NCI-H146 treated with DMSO at 0.1 percent for 48 hours (cell line): ENCODE measurements around the gene WT1.
"Not testable (repeated sequence)": the region's sequence is repeated elsewhere in the genome, so short reads cannot be mapped to it uniquely, and the experiment has no call there.

ENCODE experiments used
- DNase-seq: peaks from one replicate; lab custom pipeline; 2025; ENCODE audit not compliant: unreplicated experiment; lab: John Stamatoyannopoulos, UW

The WT1 gene

DNA sequence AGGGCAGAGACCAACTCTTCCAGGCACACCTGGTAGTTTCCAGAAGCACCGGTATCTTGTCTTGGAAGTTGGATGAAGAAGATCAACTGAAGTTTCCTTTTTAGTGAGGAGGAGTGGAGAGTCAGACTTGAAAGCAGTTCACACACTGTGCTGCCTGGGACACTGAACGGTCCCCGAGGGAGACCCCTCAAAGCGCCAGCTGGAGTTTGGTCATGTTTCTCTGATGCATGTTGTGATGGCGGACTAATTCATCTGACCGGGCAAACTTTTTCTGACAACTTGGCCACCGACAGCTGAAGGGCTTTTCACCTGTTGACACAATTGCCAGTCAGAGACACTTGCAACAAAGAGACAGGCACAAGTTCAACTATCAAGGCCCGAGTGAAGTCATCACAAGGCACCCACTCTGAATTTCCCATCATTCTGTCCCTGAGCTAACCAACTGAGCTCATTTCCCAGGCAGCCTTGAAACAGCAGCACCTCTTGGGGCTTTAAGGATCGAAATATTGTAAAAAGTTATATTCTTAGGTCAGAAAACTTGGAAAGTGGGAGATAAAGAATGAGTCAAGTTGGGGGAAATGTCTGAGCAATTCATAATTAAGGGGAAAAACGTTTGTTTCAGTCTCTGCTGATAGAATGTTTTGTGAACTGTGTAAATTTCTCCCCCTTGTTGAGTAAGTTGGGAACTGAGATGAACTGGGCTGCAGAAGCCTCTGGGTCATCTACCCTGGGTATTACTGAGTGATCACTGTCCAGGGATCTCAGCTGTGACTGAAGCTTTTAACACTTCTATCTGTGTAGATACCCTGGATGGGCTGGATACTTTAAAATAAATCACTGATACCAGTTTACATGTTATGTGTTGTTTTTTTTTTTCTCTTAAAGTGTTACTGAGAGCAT, 46.2 kb downstream of the WT1 start:
- DNase-seq: no peak

- DNase-seq: no peak
Observed at GRCh38 chr11:32388365-32388764, 47.0 kb downstream of the WT1 start.

DNA sequence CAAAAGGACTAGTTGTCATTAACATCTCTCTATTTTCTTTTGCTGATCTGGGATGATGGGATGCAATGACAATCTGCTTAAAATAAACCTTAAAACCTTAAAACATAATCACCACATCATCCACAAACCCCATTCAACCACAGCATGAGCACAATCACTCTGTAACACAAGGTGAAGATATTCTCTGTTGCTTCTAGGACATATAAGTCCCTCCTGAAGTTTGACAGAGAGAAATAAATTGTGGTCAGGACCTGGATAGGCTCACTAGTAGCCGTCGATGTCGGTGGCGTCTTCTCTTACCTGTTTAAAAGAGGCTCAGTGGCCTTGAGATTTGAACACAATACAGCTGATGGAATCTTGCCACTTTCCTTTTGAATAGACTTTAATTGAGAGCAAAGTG, 47.9 kb downstream of the WT1 start:
- no peak for DNase-seq

GRCh38 chr11:32386770-32387377, 48.5 kb downstream of the WT1 start:
- no peak for DNase-seq

DNA sequence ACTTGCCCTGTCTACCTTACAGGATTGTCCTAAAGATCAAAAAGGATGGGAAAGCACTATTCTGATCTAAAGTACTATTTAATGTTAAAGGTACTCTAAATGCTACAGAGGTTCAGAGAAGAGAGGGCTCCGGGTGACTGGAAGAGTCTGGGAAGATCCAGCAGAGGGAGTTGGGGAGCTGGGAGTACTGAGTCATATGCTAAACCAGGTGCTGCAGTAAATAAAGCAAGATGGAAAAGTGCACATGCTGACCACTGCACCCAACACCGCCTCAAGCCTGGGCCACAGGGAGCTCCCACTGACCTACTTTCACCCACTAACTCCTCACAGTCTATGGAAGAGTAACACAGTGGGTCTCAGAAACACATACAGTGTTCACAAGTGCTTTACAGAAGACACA, 49.3 kb downstream of the WT1 start:
- DNase-seq: no peak

DNA sequence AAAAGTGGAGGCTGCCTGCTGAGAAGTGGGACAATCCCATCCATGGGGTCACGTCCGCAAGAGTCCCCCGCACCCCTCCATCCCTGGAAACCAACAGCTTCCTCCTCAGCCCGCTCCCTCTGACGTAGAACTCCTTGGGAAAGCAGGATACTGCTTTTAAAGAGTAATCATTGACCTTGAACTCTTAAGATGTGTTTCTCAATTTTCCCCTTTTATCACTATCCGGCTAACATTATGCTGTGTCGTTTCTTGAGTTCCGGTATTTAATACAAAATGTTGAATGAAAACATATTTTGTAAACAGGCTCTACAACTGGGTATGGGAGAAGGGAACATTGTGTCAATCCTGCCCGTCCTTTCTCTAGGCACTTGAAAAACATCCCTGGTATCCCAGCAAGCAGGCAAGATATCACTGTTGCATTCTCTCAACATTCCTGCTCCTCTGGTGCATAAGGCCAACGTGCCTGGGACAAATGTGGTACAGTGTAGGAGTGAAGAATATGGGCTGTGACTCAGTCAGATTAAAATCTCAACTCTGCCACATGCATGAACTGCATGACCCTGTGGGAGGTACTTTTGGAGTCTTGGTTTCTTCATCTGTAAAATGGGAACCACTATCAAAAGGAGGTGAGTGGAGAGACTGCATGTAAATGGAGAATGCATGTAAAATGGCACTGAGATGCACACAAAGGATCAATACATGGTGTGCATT, 52.8 kb downstream of the WT1 start:
- DNase-seq: no peak

- no peak for DNase-seq
Observed at GRCh38 chr11:32381179-32381578, 54.2 kb downstream of the WT1 start.

- no peak for DNase-seq
Observed at GRCh38 chr11:32379719-32380118, 55.6 kb downstream of the WT1 start.

DNA sequence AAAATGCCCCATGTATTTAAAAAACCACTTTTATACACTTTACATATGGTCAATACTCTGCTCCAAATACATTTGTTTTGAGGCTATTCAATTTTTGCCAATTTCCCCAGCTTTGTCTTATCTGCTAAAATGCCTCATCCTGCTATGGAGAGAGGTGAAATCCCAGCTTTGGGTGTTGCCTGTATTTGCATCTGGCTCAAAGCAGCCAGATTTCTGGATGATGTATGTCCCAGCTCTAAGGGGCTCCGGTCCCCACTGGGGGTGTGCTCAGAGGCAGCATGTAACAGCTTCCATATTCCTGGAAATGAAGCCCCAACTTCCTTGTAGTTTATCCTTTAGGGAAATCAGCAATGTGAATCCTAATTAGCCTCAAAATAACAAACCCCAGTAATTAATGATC, 59.5 kb downstream of the WT1 start:
- no peak for DNase-seq

- DNase-seq: peak; percentile 1
Observed at GRCh38 chr11:32374261-32374711, 61.1 kb downstream of the WT1 start.

DNA sequence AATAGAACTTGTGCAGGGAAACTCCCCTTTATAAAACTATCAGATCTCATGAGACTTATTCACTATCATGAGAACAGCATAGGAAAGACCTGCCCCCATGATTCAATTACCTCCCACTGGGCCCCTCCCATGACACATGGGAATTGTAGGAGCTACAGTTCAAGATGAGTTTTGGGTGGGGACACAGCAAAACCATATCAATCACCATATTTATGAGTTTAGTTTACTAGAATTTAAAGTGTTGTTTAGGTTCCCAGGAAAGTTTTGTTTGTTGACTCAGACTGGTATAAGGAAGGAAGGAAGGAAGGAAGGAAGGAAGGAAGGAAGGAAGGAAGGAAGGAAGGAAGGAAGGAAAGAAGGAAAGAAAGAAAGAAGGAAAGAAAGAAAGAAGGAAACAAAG, 65.4 kb downstream of the WT1 start:
- DNase-seq: not testable (repeated sequence)

DNA sequence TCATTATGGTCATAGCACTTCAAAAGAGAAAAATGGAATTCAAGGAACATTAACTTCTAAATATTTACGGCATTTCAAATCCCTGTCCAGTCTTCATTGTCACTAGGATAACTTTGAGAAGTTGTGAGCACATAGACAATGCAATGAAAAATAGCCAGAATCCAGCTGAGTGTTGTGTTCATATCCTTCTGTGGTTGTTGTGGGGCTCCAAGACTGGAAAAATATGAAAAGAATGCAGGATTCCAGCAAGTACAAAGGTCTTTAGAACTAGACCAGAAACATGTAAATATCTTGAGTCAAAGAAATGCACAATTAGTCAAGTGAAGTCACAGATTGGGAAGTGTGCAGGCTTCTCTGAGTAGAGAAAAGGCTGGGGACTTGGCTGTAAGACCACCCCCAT, 68.7 kb downstream of the WT1 start:
- no peak for DNase-seq

DNA sequence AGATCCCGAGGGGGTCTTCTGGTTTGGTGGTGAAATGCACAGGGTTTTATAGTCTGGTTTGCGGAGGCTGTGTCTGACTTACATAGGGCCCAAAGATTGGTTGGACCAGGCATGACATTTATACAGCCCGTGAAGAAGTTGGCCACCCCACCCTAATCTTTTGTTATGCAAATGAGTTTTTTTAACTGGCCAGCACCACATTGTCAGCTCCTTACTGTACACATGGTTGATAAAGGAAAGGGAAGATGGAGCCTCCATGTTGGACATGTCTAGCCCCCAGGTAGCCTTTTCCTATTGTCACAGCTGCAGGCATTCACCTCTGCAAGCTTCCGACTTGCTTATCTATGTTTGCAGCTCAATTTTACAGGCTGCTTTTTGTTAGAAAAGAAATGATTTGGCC, 70.1 kb downstream of the WT1 start:
- DNase-seq: no peak

- DNase-seq: no peak
Observed at GRCh38 chr11:32358729-32359128, 76.6 kb downstream of the WT1 start.

GRCh38 chr11:32353884-32354283, 81.5 kb downstream of the WT1 start:
- no peak for DNase-seq

GRCh38 chr11:32348502-32348901, 86.8 kb downstream of the WT1 start:
- no peak for DNase-seq

DNA sequence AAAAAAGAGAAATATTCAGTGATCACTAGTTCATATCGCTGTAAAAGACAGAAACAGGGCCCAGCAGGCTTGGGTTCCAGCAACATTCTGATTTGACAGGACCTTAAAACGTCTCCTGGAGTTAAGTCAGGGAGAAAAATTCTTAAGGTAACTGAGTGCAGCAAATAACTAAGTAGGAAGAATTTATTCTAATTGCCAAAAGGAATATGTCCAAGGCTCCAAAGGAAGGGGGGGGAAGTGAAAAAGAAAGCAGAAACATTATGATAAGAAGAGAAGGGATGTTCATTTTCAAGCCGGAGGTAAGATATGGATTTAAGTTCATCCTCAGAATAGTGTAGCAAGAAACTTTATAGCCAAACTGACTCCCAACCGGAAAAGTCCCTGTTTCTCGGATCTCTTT, 90.4 kb downstream of the WT1 start:
- DNase-seq: no peak

- DNase-seq: no peak
Observed at GRCh38 chr11:32343325-32344008, 91.9 kb downstream of the WT1 start.

DNA sequence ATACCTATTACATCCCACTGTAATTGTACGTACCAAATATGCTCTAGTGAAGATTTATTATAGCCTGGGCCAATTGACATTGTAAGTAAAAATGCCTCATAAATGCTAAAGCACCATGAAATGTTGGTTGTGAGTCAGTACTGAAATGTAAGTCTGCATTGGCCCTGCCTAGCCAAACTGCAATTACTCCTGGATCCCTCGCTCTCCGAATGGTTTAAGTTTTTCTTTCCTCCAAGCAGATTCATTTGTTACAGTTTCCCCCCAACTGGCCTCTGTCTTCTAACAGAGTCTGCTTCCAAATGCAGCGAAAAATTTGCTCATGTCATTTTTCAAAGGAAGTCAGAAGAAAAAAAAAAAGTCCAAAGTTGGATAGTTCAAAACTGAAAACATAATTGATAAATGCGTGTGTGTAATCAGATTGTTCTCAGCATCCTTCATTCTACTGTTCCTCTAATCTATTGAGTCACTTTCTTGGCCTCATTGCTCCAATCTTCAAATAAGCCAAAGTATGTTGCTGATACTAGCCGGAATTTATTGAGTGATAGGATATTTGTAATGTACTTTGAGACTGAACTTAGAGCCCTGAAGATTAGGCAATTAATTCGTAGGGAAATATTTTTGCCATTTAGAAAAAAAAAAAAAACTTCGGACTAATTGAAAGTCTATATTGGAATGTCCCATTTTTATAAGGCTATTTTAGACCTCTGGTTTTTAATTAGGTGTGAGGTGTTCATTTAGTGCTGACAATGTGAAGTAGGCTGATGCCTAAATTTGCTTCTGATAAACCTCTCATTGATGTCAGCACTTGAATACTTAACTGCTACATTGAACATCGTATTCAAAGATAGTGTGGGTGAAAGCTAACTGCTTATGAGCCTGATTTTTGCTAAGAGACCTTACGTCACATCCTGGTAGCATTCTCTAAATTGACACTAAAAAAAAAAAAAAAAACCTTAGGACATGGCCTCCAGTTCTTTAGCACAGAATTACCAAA, 93.4 kb downstream of the WT1 start:
- DNase-seq: no peak

DNA sequence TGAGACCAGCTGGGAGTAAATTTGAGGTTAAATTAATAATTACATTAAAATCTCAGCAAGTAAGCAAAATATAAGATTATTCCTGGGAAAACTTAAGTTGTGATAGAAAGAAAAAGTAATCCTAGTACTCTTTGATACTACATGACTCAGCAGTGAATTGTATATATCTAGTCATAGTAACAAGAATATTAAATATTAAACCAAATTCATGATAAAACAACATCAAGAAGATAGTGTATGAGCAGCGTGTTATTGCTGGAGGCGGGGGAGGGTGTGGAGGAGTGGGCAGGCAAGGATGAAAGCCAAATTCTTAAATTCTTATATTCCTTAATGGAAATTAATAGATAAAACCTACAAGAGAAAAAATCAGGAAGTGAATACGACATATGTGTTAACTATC, 95.2 kb downstream of the WT1 start:
- DNase-seq: no peak
